AML-193 (cell line): ENCODE data around the gene RDH5.

Source experiments
- DNase-seq, 2 experiments: peaks; one replicate each; lab custom pipeline; 2025; lab: John Stamatoyannopoulos, UW

Gene RDH5

DNA sequence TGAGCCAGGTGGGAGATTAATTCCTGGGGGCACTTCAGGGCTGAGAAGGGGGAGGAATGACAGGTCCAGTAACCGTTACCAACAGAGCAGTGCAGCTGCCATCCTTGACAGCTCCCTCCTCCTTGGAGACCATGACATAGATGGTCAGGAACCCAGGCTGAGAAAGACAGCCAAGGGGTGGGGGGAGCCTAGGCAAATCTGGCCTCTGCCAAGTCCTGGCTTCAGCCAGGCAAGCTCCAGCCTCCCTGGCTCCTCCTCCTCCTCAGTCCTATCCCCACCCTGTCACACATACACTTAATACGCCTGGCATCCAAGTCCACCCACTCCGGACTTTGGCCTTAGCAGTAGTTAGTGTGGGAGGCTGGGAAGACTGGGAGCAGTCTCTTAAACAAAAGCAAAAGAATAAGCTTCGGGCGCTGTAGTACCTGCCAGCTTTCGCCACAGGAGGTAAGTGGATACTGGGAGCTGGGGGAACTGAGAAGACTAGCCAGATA is at the start of gene RDH5:
Gene RDH5 (plus strand): TSS at position 323 of the 494 bp plus-strand sequence. CDS start 792 bp downstream, outside the sequence.
- no peak for DNase-seq

- DNase-seq, result no peak
Observed at GRCh38 chr12:55671746-55672145, 48.4 kb upstream of the RDH5 start.

- DNase-seq, result peak; percentile 36 to 38
Observed at GRCh38 chr12:55673638-55674037, 46.6 kb upstream of the RDH5 start.

DNA sequence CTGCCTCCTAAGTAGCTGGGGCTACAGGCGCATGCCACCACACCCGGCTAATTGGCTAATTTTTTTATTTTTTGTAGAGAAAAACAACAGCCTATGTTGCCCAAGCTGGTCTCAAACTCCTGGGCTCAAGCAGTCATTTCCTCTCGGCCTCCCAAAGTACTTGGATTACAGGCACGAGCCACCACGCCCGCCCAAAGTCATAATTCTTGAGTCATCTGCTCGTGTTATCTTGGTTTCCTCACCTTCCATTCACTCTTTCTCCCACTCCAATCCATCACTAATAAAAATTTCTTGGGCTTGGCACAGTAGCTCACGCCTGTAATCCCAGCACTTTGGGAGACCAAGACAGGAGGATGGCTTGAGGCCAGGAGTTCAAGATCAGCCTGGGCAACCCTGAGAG is 44.5 kb upstream of the RDH5 start:
- DNase-seq, result no peak

DNA sequence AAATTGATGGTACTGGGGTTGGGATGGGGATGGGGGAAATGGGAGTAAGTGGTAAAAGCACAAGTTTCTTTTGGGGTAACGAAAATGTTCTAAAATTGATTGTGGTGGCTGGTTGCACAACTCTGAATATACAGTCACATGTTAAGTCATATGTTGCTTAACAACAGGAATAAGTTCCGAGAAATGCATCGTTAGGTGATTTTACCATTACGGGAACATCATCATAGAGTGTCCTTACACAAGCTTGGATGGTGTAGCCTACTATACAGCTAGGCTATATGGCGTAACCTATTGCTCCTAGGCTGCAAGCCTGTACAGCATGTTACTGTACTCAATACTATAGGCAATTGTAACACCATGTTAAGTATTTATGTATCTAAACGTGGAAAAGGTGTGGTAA is 43.5 kb upstream of the RDH5 start:
- peak; percentile 76 to 80 for DNase-seq

- no peak for DNase-seq
Observed at GRCh38 chr12:55679691-55680090, 40.5 kb upstream of the RDH5 start.

GRCh38 chr12:55681142-55682077 is 38.8 kb upstream of the RDH5 start:
- peak; percentile 73 to 74 for DNase-seq

DNA sequence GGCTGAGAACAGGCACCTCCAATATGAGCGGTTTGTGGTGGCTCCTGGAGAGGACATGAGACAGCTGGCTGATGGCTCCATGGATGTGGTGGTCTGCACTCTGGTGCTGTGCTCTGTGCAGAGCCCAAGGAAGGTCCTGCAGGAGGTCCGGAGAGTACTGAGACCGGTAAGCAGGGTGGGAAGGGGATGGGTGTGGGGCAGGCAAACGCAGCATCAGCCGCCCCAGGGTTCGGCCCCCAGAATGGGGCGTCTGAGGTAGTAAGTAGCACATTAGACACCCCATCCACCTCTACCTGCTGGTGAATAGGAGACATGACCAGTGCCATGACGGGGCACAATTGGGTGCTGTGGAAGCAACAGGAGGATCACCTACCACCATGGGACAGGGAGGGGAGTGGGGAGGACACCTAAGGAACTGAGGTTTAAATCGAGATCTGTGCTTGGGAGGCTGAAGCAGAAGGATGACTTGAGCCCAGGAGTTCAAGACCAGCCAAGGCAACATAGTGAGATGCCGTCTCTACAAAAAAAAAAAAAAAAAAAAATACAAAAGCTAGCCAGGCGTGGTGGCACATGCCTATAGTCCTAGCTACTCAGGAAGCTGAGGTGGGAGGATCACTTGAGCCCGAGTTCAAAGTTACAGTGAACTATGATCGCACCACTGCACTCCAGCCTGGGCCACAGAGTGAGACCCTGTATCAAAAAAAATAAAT is 38.0 kb upstream of the RDH5 start:
- DNase-seq, result no peak

- no peak for DNase-seq
Observed at GRCh38 chr12:55683676-55684075, 36.5 kb upstream of the RDH5 start.

DNA sequence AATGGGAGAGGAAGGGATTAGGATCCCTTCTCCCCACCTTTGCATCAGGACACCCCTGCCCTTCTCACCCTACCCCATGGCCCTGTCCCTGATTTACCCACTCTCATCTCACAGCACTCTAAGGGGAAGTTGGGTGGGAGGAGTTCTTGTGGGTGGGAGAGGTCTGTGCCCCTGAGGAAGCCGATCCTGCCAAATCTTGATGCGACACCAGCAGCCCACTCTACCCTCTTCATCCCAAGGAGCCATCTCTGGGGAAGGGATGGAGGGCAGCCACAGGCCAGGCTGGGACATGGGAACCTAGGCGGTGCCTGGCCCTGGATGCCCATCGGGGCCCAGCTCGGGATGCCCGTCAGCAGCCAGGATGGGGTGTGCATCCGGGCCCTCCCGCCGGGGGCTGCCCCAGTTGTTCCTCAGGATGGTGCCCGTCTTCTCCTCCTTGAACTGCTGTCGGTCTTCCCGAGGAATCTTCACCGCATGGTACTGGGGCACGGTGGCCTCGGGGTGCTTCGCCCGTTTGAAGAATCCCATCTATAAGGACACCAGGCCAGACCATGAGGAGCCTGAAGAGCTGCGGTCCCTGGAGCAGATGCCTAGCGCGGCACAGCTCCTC is 35.3 kb upstream of the RDH5 start:
- DNase-seq, result no peak

GRCh38 chr12:55685671-55686070 is 34.5 kb upstream of the RDH5 start:
- no peak for DNase-seq

GRCh38 chr12:55686366-55687010 is 33.7 kb upstream of the RDH5 start:
- DNase-seq, result no peak

DNA sequence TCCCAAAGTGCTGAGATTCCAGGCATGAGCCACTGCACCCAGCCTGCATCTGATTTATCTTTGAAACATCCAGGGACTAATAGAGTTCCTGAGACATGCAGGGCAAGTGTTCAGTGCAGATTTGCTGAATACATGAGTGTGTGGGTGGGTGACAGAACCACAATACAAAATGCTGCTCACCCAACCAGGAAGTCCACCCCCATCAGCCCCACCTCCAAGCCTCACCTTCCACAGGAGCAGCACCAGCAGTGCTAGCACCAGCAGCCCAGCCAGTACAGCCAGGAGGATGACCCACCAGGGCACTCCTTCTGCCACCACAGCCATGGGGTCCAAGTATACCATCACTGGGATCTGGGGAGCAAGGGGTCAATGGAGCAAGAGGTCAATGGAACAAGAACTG is 32.4 kb upstream of the RDH5 start:
- DNase-seq, result no peak

DNA sequence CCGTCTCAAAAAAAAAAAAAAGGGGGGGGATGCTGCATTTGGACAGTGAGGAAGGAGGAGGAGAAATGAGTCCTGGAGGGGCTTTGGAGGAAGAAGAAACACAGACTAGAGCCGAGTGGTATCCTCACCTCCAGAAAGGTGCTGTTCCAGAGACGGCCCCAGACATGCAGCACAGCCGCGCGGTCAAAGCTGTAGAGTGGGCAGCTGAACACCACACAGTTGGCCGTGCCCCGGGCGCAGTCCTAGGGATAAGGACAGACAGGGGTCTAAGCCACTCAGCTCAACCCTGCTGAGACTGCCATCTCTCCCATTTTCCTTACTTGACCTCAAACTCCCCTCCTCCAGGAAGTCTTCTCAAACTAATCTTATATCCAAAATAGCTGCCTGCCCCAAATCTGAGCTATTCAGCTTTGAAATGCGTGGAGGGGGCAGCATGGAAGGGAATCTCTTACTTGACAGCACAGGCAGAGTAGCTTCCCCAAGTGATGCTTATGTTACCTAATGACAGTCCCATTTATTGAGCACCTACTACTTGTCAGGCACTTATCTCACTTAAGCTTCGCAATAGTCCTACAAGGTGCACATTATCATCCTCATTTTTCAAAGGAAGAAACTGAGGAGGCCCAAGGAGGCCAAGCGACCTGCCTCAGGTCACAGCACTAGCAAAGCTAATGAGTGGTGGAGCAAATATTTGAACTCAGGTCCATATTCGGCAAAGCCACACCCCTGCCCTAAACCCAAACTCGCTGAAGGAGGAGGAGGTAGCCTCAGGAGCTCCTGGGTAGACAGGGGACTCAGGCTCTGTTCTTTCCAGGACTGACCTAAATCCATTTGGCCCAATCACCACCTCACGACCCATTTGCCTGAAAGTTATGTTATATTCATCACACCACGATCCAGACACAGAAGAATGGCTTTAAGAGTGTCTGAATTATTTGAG is 31.2 kb upstream of the RDH5 start:
- no peak for DNase-seq

DNA sequence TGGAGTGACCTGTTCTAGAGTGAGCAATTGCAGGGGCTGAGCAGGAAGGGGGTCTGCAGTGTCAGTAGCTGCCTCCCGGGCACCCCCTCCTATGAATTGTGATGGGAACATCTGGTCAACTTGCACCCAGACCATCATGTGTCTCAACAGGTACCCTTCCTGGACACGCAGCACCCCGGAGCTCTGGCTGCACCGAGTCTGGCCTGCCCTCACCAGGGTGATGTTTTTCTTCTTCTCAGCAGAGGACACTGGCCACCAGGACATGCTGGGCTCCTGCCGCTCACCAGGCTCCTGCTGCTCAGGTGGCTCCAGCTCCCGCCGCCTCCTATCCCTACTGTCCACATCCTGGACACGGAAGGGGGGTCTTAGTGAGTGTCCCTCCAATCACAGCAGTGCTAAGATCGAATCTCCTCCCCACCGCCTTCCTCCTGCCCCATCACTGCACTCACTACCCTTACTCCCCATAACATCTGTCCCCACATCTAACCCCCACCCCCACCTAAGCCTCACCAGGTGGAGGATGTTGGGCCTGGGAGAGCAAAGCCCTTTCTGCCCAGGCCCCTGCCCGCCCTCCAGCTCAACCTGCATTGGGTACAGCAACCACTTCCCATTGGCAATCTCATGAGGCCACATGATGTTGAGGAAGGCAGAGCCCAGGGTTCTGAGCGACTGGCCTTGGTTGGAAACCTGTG is 27.4 kb upstream of the RDH5 start:
- DNase-seq, result no peak

- no peak for DNase-seq
Observed at GRCh38 chr12:55693323-55694187, 26.6 kb upstream of the RDH5 start.

- DNase-seq, result no peak
Observed at GRCh38 chr12:55694188-55694515, 26.0 kb upstream of the RDH5 start.

GRCh38 chr12:55694651-55695050 is 25.5 kb upstream of the RDH5 start:
- DNase-seq, result no peak

DNA sequence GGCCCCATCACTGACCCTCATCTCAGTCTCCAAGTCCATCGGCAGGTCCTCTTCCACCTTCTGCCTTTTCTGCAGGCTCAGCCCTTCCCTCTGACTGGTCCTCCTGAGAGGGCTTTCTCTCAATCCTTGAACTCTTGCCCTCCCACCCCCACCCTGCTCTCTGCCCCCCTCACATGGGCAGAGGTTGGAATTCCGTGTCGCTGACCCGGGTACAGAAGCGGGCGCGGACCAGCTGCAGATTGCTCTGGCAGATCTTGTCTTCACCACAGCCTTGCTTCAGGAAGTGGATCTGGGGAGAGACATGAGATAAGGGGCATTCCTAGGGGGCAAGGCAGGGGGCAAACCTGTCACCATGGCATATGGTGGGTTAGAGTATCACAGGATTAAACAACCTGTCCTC is 24.8 kb upstream of the RDH5 start:
- no peak for DNase-seq
